AML-193 (cell line): ENCODE data around the gene FEN1.

Experiments
- DNase-seq, 2 experiments: peaks; one replicate each; lab custom pipeline; 2025; lab: John Stamatoyannopoulos, UW

FEN1 gene

GRCh38 chr11:61775106-61775505 is 17.6 kb upstream of the FEN1 start:
- DNase-seq = no peak

- DNase-seq = no peak
These were observed 16.8 kb upstream of the FEN1 start for GRCh38 chr11:61775606-61776554.

- peak; percentile 33 to 71 for DNase-seq
These were observed 16.1 kb upstream of the FEN1 start for GRCh38 chr11:61776561-61777075.

GRCh38 chr11:61777234-61778090 is 15.2 kb upstream of the FEN1 start:
- DNase-seq = no peak

GRCh38 chr11:61778357-61778886 is 14.3 kb upstream of the FEN1 start:
- DNase-seq = no peak

GRCh38 chr11:61778920-61779650 is 13.6 kb upstream of the FEN1 start:
- no peak for DNase-seq

- DNase-seq = no peak
These were observed 12.8 kb upstream of the FEN1 start for GRCh38 chr11:61779666-61780525.

GRCh38 chr11:61780581-61781162 is 12.0 kb upstream of the FEN1 start:
- no peak for DNase-seq

- no peak for DNase-seq
These were observed 11.1 kb upstream of the FEN1 start for GRCh38 chr11:61781585-61781984.

- no peak for DNase-seq
These were observed 10.4 kb upstream of the FEN1 start for GRCh38 chr11:61782299-61782698.

- no peak for DNase-seq
These were observed 9.9 kb upstream of the FEN1 start for GRCh38 chr11:61782841-61783240.

- no peak for DNase-seq
These were observed 8.8 kb upstream of the FEN1 start for GRCh38 chr11:61783717-61784505.

GRCh38 chr11:61784506-61784805 is 8.3 kb upstream of the FEN1 start:
- no peak for DNase-seq

GRCh38 chr11:61785837-61786402 is 6.8 kb upstream of the FEN1 start:
- DNase-seq = no peak

GRCh38 chr11:61787928-61788491 is 4.7 kb upstream of the FEN1 start:
- peak; percentile 42 to 51 for DNase-seq

GRCh38 chr11:61791737-61792309 is 888 bp upstream of the FEN1 start:
- DNase-seq = peak; percentile 30 to 39

GRCh38 chr11:61793083-61793828 is 545 bp downstream of the FEN1 start:
- DNase-seq = peak in 1 of 2 experiments; percentile 47

- DNase-seq = no peak
These were observed 1.1 kb downstream of the FEN1 start for GRCh38 chr11:61793829-61794204.
